Stimulated activated naive CD8-positive, alpha-beta T cell treated with anti-CD3 and anti-CD28 coated beads, Interleukin-15, Interleukin-2, amounts not matched to agents 100 ng/mL and 50 ng/mL, for 24 hours (primary cell): Measurements from ENCODE around the gene SMARCA4.
A peak's percentile ranks its signal among the peaks of the same experiment; 100 is the strongest.

Source experiments
- H3K27ac Mint-ChIP-seq: one replicate; pipeline ENCODE4 v1.8.0; 2021; ENCODE audit warnings: mild to moderate bottlenecking, mixed read lengths
- H3K27me3 Mint-ChIP-seq: one replicate; pipeline ENCODE4 v1.8.0; 2021; ENCODE audit warnings: mixed read lengths
- H3K36me3 Mint-ChIP-seq: one replicate; pipeline ENCODE4 v1.8.0; 2021; ENCODE audit warnings: low read depth, mixed read lengths
- H3K4me1 Mint-ChIP-seq: one replicate; pipeline ENCODE4 v1.8.0; 2021; ENCODE audit warnings: low read depth, mixed read lengths
- H3K4me3 Mint-ChIP-seq: one replicate; pipeline ENCODE4 v1.8.0; 2021; ENCODE audit warnings: mild to moderate bottlenecking, mixed read lengths
- H3K9me3 Mint-ChIP-seq: one replicate; pipeline ENCODE4 v1.8.0; 2021; ENCODE audit warnings: mixed read lengths

The SMARCA4 gene

DNA sequence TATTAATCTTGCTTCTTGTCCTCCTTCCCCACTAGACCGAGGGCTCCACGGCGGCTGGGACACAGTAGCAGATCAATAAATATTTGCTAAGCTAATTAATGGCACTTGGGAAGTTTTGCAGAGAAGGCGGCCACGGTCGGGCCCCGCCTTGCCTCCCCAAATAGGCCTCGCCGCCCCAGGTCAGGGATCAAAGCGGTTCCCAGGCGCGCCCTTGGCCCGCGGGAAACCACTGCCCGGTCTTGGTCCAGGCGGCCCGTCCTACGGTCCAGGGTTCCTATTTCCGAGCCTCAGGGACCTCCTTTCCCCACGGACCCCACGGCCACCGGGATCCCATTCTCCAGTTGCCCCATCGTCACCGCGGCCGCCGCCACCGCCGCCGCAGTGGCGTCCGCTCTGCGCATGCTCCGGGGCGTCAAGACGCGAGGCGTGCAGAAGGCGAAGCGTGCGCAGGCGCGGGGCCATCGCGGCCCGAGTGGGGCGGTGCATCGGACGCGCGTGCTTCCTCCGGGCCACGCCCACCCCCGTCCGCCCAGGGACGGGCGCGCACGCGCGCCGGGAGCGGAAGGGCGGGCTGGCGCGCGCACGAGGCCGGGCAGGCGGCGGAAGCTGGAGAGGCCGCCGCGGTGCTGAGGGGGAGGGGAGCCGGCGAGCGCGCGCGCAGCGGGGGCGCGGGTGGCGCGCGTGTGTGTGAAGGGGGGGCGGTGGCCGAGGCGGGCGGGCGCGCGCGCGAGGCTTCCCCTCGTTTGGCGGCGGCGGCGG lies at the start of gene SMARCA4:
Gene SMARCA4 (plus strand): TSS at position 717 of the 759 bp plus-strand sequence. CDS start 23,122 bp downstream, outside the sequence.
- no peaks in the 10 kb centered on the region for H3K27me3 Mint-ChIP-seq
- H3K4me3 Mint-ChIP-seq, result peak within 1 kb of the TSS; percentile 93
- H3K36me3 Mint-ChIP-seq, result peaks cover 3% of the 10 kb centered on the region
- H3K4me1 Mint-ChIP-seq, result peaks cover 51% of the 10 kb centered on the region
- peak within 1 kb of the TSS; percentile 90 for H3K27ac Mint-ChIP-seq
- no peaks in the 10 kb centered on the region for H3K9me3 Mint-ChIP-seq

DNA sequence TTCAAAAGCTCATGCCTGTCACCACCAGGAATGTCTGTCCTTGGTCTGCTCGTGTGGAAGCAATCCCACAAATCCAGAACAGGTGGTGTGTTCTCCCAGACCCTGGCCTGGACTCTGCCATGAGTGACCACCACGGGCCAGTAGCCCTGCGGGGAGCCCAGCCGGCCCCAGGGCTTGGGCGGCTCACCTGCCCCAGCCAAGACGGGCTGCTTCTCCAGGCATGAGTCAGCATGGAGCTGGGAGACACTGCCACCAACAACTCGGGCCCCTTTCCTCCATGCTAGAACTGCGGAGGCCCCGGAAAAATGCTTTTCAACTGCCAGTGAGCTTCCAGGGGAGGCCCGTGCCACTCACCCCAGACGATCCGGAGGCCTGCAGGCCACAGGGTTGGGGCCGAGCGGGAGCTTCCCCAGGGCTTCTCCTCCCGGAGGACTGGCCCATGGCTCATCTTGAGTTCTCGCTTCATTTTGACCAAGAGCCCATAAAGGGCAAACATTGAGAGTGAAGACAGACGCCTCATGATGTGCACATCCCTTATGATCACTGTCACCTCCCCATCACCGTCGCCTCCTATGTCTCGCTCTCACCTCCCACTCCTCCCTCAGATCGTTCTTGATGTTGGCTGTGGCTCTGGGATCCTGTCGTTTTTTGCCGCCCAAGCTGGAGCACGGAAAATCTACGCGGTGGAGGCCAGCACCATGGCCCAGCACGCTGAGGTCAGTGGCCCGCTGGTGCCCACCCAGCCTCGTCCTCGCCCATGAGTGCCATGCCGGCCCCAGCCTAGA lies 49.1 kb upstream of the SMARCA4 start:
- Mint-ChIP-seq H3K27ac (no peak overlapping the region), H3K36me3 (peaks cover 17% of the 10 kb centered on the region), H3K4me1 (no peaks in the 10 kb centered on the region), H3K27me3 (no peaks in the 10 kb centered on the region), H3K4me3 (no peak overlapping the region), H3K9me3 (no peaks in the 10 kb centered on the region)

- no peak overlapping the region for H3K27ac Mint-ChIP-seq
- H3K4me3 Mint-ChIP-seq, result no peak overlapping the region
- no peaks in the 10 kb centered on the region for H3K4me1 Mint-ChIP-seq
- H3K9me3 Mint-ChIP-seq, result no peaks in the 10 kb centered on the region
- no peaks in the 10 kb centered on the region for H3K27me3 Mint-ChIP-seq
- H3K36me3 Mint-ChIP-seq, result peaks cover 20% of the 10 kb centered on the region
Measured at GRCh38 chr19:10912619-10913018, 48.2 kb upstream of the SMARCA4 start.

- no peak overlapping the region for H3K4me3 Mint-ChIP-seq
- H3K36me3 Mint-ChIP-seq, result peaks cover 13% of the 10 kb centered on the region
- H3K9me3 Mint-ChIP-seq, result no peaks in the 10 kb centered on the region
- H3K27me3 Mint-ChIP-seq, result no peaks in the 10 kb centered on the region
- H3K4me1 Mint-ChIP-seq, result no peaks in the 10 kb centered on the region
- H3K27ac Mint-ChIP-seq, result no peak overlapping the region
Measured at GRCh38 chr19:10913716-10914340, 47.0 kb upstream of the SMARCA4 start.

GRCh38 chr19:10915130-10916091 lies 45.4 kb upstream of the SMARCA4 start:
- H3K27me3 Mint-ChIP-seq, result no peaks in the 10 kb centered on the region
- H3K27ac Mint-ChIP-seq, result no peak overlapping the region
- no peaks in the 10 kb centered on the region for H3K4me1 Mint-ChIP-seq
- no peaks in the 10 kb centered on the region for H3K9me3 Mint-ChIP-seq
- H3K36me3 Mint-ChIP-seq, result peaks cover 9% of the 10 kb centered on the region
- no peak overlapping the region for H3K4me3 Mint-ChIP-seq

- Mint-ChIP-seq H3K27ac (no peak overlapping the region), H3K36me3 (peaks cover 14% of the 10 kb centered on the region), H3K27me3 (no peaks in the 10 kb centered on the region), H3K4me1 (no peaks in the 10 kb centered on the region), H3K9me3 (no peaks in the 10 kb centered on the region), H3K4me3 (no peak overlapping the region)
Measured at GRCh38 chr19:10916602-10917001, 44.2 kb upstream of the SMARCA4 start.

DNA sequence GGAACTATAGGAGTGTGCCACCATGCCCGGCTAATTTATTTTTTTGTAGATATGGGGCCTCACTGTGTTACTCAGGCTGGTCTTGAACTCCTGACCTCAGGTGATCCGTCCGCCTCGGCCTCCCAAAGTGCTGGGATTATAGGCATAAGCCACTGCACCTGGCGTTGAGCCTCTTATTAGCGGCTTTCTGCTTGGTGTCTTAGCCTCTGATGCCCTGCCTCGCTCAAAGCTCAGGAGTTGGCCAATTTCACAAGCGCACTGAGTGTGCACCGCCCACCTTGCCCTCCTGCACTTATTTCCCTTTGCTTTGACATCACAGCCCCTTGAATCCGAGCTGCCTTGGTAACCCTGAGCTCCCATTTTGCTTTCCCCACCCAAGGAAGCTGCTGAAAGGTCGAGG lies 42.5 kb upstream of the SMARCA4 start:
- H3K4me1 Mint-ChIP-seq, result no peaks in the 10 kb centered on the region
- H3K9me3 Mint-ChIP-seq, result no peaks in the 10 kb centered on the region
- no peak overlapping the region for H3K4me3 Mint-ChIP-seq
- peaks cover 10% of the 10 kb centered on the region for H3K36me3 Mint-ChIP-seq
- H3K27ac Mint-ChIP-seq, result peak overlapping the region; percentile 16
- no peaks in the 10 kb centered on the region for H3K27me3 Mint-ChIP-seq

DNA sequence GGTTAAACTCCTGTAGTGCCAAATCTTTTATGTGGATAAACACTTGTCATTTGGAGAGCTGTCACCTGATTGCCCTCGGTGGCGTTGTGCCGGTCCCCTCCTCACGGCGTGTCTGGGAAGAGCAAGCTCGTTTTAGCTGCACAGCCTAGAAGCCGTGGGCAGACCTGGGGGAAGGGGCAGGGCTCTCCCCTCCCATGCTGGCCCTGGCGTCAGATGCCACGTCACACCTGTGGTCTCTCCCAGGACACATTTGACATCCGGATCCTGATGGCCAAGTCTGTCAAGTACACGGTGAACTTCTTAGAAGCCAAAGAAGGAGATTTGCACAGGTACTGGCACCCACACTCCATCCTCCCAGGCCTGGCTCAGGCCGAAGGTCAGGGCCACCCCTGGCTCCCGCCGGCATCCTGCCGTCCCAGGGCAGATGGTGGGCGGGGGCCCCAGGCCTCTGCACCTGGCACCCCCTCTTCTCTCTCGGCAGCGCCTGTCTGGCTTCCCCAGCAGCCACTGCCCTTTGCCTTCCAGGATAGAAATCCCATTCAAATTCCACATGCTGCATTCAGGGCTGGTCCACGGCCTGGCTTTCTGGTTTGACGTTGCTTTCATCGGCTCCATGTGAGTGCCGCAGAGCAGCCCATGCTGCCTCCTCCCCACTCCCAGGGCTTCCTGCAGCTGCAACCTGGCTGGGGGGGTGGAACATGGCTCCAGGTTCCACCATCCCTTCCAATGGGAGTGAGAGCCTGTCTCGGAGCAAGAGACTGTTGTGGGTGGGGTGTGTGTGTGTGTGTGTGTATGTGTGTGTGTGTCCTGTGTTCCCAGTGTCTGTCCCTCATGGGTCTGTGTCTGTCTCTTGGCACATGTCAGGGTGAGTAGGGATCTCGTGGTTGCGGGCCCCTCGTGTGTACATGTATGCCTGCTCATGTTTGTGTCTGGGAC lies 41.2 kb upstream of the SMARCA4 start:
- Mint-ChIP-seq H3K27ac (no peak overlapping the region), H3K36me3 (peaks cover 10% of the 10 kb centered on the region), H3K4me3 (no peak overlapping the region), H3K9me3 (no peaks in the 10 kb centered on the region), H3K27me3 (no peaks in the 10 kb centered on the region), H3K4me1 (no peaks in the 10 kb centered on the region)

GRCh38 chr19:10920288-10920655 lies 40.6 kb upstream of the SMARCA4 start:
- H3K27me3 Mint-ChIP-seq, result no peaks in the 10 kb centered on the region
- no peak overlapping the region for H3K4me3 Mint-ChIP-seq
- H3K27ac Mint-ChIP-seq, result no peak overlapping the region
- peaks cover 10% of the 10 kb centered on the region for H3K36me3 Mint-ChIP-seq
- no peaks in the 10 kb centered on the region for H3K4me1 Mint-ChIP-seq
- no peaks in the 10 kb centered on the region for H3K9me3 Mint-ChIP-seq

- no peak overlapping the region for H3K27ac Mint-ChIP-seq
- H3K9me3 Mint-ChIP-seq, result no peaks in the 10 kb centered on the region
- no peak overlapping the region for H3K4me3 Mint-ChIP-seq
- peaks cover 10% of the 10 kb centered on the region for H3K36me3 Mint-ChIP-seq
- H3K27me3 Mint-ChIP-seq, result no peaks in the 10 kb centered on the region
- H3K4me1 Mint-ChIP-seq, result no peaks in the 10 kb centered on the region
Measured at GRCh38 chr19:10920781-10921180, 40.0 kb upstream of the SMARCA4 start.

- Mint-ChIP-seq H3K9me3 (no peaks in the 10 kb centered on the region), H3K27me3 (no peaks in the 10 kb centered on the region), H3K4me1 (no peaks in the 10 kb centered on the region), H3K4me3 (no peak overlapping the region), H3K36me3 (peaks cover 10% of the 10 kb centered on the region), H3K27ac (no peak overlapping the region)
Measured at GRCh38 chr19:10921199-10921909, 39.5 kb upstream of the SMARCA4 start.

DNA sequence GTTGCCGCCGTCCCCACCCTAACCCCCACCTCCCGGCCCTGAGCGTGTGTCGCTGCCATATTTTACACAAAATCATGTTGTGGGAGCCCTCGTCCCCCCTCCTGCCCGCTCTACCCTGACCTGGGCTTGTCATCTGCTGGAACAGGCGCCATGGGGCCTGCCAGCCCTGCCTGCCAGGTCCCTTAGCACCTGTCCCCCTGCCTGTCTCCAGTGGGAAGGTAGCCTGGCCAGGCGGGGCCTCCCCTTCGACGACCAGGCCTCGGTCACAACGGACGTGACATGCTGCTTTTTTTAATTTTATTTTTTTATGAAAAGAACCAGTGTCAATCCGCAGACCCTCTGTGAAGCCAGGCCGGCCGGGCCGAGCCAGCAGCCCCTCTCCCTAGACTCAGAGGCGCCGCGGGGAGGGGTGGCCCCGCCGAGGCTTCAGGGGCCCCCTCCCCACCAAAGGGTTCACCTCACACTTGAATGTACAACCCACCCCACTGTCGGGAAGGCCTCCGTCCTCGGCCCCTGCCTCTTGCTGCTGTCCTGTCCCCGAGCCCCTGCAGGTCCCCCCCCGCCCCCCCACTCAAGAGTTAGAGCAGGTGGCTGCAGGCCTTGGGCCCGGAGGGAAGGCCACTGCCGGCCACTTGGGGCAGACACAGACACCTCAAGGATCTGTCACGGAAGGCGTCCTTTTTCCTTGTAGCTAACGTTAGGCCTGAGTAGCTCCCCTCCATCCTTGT lies 38.8 kb upstream of the SMARCA4 start:
- Mint-ChIP-seq H3K27me3 (no peaks in the 10 kb centered on the region), H3K36me3 (peaks cover 10% of the 10 kb centered on the region), H3K4me1 (peaks cover under 1% of the 10 kb centered on the region), H3K27ac (peak overlapping the region; percentile 16), H3K9me3 (no peaks in the 10 kb centered on the region), H3K4me3 (no peak overlapping the region)

DNA sequence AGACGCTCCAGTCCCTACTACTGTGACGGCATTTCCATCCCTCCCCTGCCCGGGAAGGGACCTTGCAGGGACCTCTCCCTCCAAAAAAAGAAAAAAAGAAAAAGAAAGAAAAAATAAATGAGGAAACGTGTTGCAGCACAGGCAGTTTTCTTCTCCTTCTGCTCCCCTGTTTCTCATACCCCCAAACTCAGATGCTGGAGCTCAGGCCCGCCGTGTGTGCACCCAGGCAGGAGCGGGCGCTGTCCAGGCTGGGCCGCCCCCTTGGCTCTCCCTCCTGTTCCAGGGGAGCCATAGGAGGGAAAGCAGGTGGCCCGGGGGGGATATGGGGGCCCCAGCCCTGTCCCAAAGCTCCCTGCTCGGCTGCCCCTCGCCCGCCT lies 38.2 kb upstream of the SMARCA4 start:
- peaks cover 5% of the 10 kb centered on the region for H3K4me1 Mint-ChIP-seq
- H3K36me3 Mint-ChIP-seq, result peaks cover 6% of the 10 kb centered on the region
- H3K4me3 Mint-ChIP-seq, result no peak overlapping the region
- H3K9me3 Mint-ChIP-seq, result no peaks in the 10 kb centered on the region
- no peaks in the 10 kb centered on the region for H3K27me3 Mint-ChIP-seq
- H3K27ac Mint-ChIP-seq, result peak overlapping the region; percentile 16
